HG03571 (cell line): ENCODE data around the gene KRT14.
"Not testable (repeated sequence)": the region's sequence is repeated elsewhere in the genome, so short reads cannot be mapped to it uniquely, and the experiment has no call there.

Source experiments
- ATAC-seq: cut with Tn5 transposase; IDR thresholded peaks from one replicate; pipeline ENCODE4 v1.9.1; 2021; ENCODE audit not compliant: unreplicated experiment

The KRT14 gene

DNA sequence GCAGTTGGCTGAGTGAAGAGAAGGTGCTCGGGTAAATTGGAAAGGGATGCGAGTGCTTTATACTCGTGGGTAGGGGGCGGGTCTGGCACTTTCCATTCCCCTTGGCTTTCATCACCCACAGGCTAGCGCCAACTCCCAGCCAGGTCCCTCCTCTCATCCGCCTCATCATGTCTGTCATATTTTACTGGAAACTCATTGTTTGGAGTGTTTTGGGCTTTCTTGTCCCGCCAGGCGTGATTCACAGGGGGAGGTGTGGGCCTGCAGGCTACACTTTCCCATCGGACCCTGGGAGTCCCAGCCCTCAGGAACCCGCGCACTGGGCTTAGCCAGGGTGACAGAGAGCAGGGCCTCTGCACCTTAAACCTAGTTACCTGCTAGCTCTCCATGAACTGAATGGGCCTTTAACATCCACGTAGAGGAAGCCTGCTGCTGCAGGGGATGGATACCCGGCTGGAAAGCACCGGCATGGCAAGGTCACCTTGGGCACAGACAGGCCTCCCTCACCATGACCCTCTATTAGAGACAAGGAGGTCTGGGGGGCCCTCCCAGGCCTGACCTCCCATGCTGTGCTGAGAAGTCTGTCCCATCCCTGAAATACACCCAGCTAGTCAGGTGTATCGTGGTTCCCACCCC lies at the start of gene KRT14:
TSS of gene KRT14 (minus strand) at position 33 of the 633 bp plus-strand sequence. CDS start 61 bp downstream, outside the sequence.
- ATAC-seq: no peak

DNA sequence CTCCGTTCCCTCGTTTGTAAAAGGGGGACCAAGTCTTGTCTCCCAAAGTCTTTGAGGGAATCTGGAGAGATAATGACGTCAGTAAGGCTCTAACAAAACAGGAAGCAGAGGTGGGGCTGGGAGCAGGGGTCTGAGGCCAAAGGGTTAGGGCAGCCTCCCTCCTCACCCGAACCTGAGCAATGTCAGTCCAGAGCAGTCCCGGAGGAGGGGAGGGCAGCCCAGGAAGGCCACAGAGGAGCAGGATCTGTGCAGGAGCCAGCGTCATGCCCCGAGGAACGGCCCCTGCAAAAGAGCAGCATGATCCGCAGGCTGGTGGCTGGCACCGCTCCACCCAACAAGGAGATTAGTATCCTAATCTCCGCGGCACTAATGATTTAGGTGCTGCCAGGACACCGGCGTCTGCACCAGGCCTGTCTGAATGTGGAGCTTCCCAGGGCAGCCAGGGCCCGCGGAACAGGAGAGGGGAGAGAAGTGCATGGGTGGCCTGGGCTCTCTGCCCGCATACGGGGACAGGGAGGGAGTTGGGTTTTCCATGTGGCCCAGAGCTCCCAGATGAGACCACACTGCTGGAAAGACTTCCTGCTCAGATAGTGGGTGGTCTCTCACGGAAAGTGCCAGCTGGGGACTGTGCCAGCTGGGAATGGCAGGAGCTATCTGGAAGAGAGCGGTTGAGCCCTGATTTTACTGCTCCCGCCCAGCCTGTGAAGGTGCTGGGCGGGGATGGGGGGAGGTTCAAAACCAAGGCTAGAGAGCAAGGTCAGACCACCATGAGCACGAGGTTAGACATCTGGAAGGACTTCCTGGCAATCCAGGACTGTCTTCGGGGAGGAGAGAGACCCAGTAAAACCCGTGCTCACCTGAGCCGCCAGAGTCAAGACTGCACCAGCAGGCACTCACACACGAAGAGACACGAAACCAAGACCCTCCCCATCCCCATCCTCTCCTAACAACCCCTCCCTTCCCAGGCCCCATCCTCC lies 48.7 kb upstream of the KRT14 start:
- ATAC-seq: no peak

DNA sequence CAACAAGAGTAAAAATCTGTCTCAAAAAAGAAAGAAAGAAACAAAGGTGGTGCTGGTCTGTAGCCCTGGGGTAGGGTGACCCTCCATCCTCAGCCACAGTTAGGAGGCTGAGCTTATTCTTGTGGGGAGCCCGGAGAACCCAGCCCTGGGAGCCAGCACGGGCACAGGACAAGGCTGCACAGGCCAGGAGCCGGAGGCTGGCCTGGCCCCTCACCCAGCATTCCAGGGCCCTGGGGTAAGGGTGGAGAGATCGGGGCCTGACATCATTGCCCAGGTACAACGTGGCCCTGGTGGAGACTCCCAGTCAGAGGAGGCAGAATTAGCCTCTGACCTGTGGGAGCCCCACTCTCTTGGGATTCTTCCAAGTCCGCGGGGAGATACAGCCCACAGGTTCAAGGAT lies 47.9 kb upstream of the KRT14 start:
- no peak for ATAC-seq

- no peak for ATAC-seq
Measured at GRCh38 chr17:41633556-41634199, 47.0 kb upstream of the KRT14 start.

GRCh38 chr17:41632482-41633105 lies 45.9 kb upstream of the KRT14 start:
- ATAC-seq: no peak

DNA sequence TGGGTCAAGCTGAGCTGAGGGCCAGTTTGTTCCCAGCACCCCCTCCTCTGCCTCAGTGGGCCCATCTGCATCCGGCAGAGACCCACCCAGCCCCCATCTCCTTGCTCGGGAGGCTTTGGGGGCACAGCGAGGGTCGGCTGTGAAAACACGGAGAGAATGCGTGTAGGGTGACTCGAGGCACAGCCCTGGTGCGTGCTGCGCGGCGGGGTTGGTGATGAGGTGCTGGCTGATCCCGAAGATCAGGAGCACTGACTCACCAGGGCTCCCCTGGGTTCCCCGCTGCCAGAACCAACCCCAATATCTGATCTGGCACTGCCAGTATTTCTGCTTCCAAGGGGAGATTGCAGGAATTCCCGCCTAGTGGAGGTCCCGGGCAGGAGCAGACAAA lies 45.2 kb upstream of the KRT14 start:
- ATAC-seq: no peak

DNA sequence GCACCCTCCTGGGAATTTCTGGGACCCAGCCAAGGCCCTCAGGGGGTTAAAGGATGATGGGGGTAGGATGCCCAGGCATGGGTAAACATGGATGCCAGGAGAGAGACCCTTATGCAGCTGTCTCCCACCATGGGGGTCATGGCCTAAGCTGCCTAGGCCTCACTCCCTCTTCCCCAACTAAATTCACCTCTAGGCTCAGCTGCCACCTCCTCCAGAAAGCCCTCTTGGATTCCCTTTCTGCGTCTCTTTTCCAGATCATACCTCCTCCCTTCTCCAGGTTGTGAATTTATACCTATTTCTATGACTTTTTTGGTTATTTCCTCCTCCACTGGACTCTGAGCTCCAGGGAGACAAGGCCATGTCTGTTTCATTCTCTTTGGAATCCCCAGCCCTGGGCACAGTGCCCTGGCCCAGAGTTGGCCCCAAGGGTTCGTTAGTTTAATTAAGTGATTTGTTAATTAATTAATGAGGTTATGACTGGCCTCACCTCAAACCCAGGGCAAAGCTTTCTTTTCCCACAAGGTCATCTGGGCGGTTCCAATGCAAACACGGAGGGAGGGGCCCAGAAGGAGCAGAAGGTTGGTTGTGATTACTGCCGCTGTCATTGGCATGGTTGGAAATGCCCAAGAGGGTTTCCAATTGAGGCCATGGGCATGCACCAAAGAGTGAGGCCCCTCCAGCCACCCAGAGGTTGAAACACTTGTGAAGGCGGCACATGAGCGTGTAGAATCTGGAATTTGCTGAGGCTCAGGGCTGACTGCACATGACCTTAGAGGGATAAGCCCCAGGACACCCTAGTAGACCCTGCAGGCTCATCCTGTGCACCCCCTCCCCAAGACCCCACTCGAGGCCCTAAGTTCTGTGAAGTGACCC lies 44.6 kb upstream of the KRT14 start:
- no peak for ATAC-seq

DNA sequence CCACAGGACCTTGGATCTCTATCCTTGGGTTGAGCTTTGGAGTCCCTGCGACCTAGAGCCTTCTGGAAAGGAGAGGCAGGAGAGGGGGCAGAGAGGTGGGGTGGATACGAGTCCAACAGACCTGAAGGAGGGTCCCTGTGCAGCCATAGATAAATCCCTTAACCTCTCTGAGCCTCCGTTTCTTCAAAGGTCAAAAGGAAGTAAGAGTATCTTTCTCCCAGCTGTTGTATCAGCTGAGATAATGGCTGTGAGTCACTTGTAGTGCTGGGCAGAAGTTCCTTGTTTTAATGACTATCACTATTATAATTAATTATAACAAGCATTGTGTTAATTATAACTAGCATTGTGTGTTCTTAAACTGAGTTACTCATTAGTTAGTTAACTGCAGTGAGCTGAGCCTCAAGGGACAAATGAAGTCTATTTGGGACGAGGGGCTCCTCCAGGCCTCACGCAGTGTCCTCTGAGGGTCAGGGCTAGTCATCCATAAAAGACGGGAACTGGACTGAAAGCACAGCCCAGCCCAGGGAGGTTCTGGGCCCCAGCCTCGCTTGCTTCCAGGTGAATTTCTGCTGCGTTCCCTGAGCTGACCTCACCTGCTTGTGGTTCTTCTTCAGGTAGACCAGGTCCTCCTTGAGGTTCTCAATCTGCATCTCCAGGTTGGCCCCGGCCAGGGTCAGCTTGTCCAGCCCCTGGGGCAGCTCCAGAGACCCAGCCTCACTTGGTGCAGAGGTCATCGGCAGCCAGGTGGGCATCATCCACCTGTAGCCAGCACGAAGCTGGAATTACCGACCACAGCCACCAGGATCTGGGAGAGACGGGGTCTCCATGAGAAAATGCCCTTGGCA lies 43.4 kb upstream of the KRT14 start:
- ATAC-seq: no peak

DNA sequence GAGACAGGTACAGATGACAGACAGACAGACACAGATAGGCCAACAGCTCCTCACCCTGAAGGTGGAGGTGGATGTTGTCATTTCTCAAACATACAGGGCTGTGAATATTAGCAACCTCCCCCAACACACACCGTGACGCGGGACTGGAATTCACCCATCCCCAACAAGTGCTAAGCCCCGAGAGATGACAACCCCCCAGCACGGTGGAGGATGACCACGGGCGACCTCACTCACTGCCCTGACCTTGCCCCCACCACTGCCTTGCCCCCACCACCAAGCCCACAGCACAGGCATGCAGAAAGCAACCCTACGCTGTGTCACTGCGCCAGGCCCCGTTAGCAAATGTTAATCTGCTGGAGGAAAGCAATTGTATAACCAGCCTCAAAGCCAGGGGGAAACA lies 42.6 kb upstream of the KRT14 start:
- no peak for ATAC-seq

GRCh38 chr17:41628621-41629255 lies 42.0 kb upstream of the KRT14 start:
- ATAC-seq: not testable (repeated sequence)

- ATAC-seq: not testable (repeated sequence)
Measured at GRCh38 chr17:41628073-41628370, 41.3 kb upstream of the KRT14 start.

GRCh38 chr17:41627316-41628072 lies 40.8 kb upstream of the KRT14 start:
- no peak for ATAC-seq

- not testable (repeated sequence) for ATAC-seq
Measured at GRCh38 chr17:41626914-41627295, 40.2 kb upstream of the KRT14 start.

DNA sequence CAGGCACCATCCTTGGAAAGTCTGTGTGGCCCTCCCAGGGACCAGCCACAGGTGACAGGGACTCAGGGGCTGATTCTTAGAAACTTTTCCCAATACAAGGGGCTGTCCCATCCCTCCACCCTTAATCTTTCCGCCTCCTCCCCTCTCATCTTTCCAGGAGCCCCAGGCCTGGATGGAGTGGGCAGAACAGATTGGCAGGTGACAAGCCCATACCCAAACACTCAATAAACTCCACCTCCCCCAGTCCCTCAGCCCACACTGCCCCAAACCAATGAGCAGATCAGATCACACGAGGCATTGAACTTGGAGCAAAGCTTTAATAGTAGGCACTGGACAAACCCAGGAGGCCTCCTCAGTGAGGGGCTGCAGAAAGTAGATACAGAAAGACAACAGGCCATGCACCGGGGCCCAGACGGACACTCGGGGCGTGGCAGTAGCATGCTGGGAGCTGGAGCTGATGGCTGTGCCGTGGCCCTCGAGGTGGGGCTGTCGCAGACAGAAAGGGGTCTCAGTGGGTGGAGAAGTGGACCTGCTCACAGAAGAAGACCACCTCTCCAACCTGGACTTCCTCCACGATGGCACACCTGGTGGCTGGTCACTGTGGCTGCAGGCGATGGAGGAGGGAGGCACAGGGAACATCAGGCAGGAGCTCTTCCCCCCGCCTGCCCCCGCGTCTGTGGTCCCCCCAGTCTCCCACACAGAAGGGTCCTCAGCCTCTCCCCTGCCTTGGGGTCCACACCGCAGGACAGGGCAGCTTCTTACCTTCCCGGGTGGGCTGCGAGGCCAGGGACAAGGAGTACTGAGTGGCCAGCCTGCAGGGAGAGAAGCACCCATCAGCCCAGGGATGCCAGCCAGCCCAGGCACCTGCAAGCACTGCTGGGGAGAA lies 39.6 kb upstream of the KRT14 start:
- not testable (repeated sequence) for ATAC-seq

DNA sequence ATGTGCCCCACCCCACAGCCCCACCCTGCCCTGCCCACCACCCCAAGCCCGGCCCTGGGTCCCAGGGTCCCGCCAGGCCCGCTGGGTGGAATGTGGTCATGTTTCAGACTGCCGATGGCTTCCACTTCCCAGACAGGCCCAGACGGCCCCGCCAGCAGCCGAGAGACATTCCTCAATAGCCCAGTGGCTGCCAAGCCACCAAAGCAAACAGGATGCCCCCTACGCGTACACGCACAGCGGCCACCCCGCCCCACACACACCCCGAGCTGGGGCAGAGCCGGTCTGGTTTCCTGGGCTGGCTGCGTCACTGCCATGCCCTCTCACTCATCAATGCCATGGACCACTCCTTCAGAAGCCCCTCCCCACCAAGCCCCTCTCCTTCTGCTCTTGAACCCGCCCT lies 38.9 kb upstream of the KRT14 start:
- no peak for ATAC-seq

DNA sequence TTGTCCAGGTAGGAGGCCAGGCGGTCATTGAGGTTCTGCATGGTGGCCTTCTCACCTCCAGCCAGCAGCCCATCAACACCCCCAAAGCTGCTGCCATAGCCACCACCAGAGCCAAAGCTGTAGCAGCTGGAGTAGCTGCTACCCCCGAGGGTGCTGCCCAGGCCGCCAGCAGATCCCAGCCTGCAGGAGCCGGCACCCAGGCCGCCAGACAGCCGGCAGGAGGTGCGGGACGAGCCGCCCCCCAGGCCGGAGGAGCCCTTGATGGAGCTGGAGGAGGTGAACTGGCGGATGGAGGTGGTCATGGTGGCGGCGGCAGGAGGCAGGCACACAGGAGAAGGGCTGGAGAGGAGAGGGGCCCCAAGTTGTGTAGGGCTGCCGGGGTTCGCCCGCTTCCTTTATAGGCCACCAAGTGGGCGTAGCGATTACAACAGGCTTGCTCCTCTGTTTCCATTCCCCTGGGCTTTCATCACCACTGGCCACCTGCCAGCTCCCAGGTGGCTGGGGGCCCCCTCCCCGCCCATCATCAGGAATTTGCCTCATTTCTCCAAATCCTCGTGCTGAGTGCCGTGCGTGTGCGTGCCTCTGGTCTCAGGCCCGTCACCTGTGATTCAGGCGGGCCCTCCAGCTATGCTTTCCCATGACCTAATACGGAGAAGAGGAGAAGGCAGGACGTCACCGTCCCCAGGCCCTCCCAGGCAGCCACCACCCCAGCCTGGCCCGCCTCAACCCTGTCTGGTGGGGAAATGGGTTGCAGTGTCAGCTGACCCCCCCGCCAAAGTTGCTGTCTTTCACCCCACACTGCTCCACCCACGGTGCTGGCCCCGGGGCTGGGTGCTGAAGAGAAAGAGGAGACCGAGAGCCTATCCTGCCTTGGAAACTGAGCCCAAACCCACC lies 37.8 kb upstream of the KRT14 start, which contains the start of gene KRT17:
TSS of gene KRT17 (minus strand) at position 368 of the 894 bp plus-strand sequence. CDS start at position 302, 66 bp downstream.
- no peak for ATAC-seq
